HepG2 (cell line): Measurements from ENCODE around the gene AAGAB. TPM values are rescaled to one million over a fixed set of nuclear protein-coding genes. Genes with fewer than 3 reads are reported as not detected.

Source experiments
- ARID5B ChIP-seq: IDR thresholded peaks from 2 replicates; pipeline ENCODE4 v1.4.0; 2020; ENCODE audit warnings: mild to moderate bottlenecking, missing genetic modification reagents
- DPF2 ChIP-seq: sonication (generic); formaldehyde crosslinking; IDR thresholded peaks from 2 replicates; pipeline ENCODE4 v1.4.0; 2020; ENCODE audit warnings: mild to moderate bottlenecking, low read depth, missing genetic modification reagents, borderline replicate concordance
- FOXM1 ChIP-seq: sonication (generic); formaldehyde crosslinking; IDR thresholded peaks from 2 replicates; pipeline ENCODE4 v1.5.0; 2020; ENCODE audit warnings: missing genetic modification reagents
- GMEB1 ChIP-seq: sonication (generic); formaldehyde crosslinking; IDR thresholded peaks from 2 replicates; pipeline ENCODE4 v1.5.1; 2020; ENCODE audit warnings: missing genetic modification reagents, mild to moderate bottlenecking, borderline replicate concordance
- HNF4A ChIP-seq: sonication (generic); formaldehyde crosslinking; IDR thresholded peaks from 2 replicates; pipeline ENCODE4 v1.4.0; 2020; ENCODE audit warnings: missing genetic modification reagents
- HOXA3 ChIP-seq: sonication (generic); formaldehyde crosslinking; IDR thresholded peaks from 2 replicates; pipeline ENCODE4 v1.5.0; 2020; ENCODE audit warnings: missing genetic modification reagents
- JUND ChIP-seq: sonication (generic); formaldehyde crosslinking; IDR thresholded peaks from 2 replicates; pipeline ENCODE4 v1.8.0; 2022; ENCODE audit warnings: mild to moderate bottlenecking, missing genetic modification reagents
- MED1 ChIP-seq: sonication (generic); formaldehyde crosslinking; IDR thresholded peaks from 2 replicates; pipeline ENCODE4 v1.4.0; 2020; ENCODE audit warnings: missing genetic modification reagents
- MED13 ChIP-seq: sonication (generic); formaldehyde crosslinking; IDR thresholded peaks from 2 replicates; pipeline ENCODE4 v1.5.0; 2020; ENCODE audit warnings: missing genetic modification reagents
- POLR2A ChIP-seq, 2 experiments: IDR thresholded peaks; 2 replicates each; pipeline ENCODE4 v1.6.1; 2011; ENCODE audit warnings: low read depth in 2 of 2, low read length in 2 of 2, mild to moderate bottlenecking in 1 of 2, moderate library complexity in 1 of 2; ENCODE audit not compliant: insufficient read depth in 1 of 2
- SP5 ChIP-seq: IDR thresholded peaks from 2 replicates; pipeline ENCODE4 v1.6.1; 2016; ENCODE audit warnings: low read depth, borderline replicate concordance
- THAP11 ChIP-seq: IDR thresholded peaks from 2 replicates; pipeline ENCODE4 v1.6.1; 2016; ENCODE audit warnings: missing biosample characterization, missing genetic modification reagents
- ZNF484 ChIP-seq: sonication (generic); formaldehyde crosslinking; IDR thresholded peaks from 2 replicates; pipeline ENCODE4 v1.5.1; 2020; ENCODE audit warnings: mild to moderate bottlenecking, low read depth, missing genetic modification reagents, borderline replicate concordance
- ZNF547 ChIP-seq: sonication (generic); formaldehyde crosslinking; IDR thresholded peaks from 2 replicates; pipeline ENCODE4 v1.5.1; 2020; ENCODE audit warnings: mild to moderate bottlenecking, missing genetic modification reagents
- polyA plus RNA-seq, 8 experiments: library from polyadenylated mRNA; depleted of rRNA in 3 of 8; stranded (reverse) in 7 of 8; unstranded in 1 of 8; fragments of >200 nt; fragmentation: Illumina TruSeq in 4 of 8; extraction: Trizol in 4 of 8; gene quantifications; 2 replicates each; pipeline versions ENCODE4 v1.2.1 to v1.2.3, GENCODE V29; 2011 to 2016; ENCODE audit warnings: low read depth in 4 of 8, missing spikeins in 1 of 8, mixed read lengths in 1 of 8; ENCODE audit not compliant: insufficient read depth in 1 of 8
- total RNA-seq, 5 experiments: library from RNA; depleted of rRNA; stranded (reverse); fragments of >200 nt; fragmentation: Illumina TruSeq; extraction: Trizol; gene quantifications; 2 replicates each; pipeline ENCODE4 v1.2.3, GENCODE V29; 2016; ENCODE audit warnings: low read depth in 1 of 5
- TF ChIP-seq, protein P1 (sequence below): conservative IDR thresholded peaks from 2 replicates; pipeline ENCODE4 v1.6.1; 2018; ENCODE audit warnings: missing genetic modification reagents
- TF ChIP-seq, protein P2 (sequence below): sonication (generic); formaldehyde crosslinking; IDR thresholded peaks from 2 replicates; pipeline ENCODE4; 2020; ENCODE audit warnings: missing genetic modification reagents, mild to moderate bottlenecking, borderline replicate concordance

AAGAB gene
- total and polyA plus RNA-seq, 2 of the 13 experiments (the other 11 are each of a cell fraction or from before 2014, with no cell fraction given), result 8.0 to 34.9 TPM

- TF ChIP-seq, protein P1, sequence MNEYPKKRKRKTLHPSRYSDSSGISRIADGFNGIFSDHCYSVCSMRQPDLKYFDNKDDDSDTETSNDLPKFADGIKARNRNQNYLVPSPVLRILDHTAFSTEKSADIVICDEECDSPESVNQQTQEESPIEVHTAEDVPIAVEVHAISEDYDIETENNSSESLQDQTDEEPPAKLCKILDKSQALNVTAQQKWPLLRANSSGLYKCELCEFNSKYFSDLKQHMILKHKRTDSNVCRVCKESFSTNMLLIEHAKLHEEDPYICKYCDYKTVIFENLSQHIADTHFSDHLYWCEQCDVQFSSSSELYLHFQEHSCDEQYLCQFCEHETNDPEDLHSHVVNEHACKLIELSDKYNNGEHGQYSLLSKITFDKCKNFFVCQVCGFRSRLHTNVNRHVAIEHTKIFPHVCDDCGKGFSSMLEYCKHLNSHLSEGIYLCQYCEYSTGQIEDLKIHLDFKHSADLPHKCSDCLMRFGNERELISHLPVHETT (CRISPR knock-in tag), result 0 out of 2 replicates have a peak, but pooled peaks have one; percentile 42
- TF ChIP-seq SP5, result peak; percentile 93
- TF ChIP-seq MED1, result peak; percentile 45; the same call in 1 of the 2 replicates
- TF ChIP-seq HNF4A (CRISPR knock-in tag), result 0 out of 2 replicates have a peak, but pooled peaks have one; percentile 30
- TF ChIP-seq, protein P2, sequence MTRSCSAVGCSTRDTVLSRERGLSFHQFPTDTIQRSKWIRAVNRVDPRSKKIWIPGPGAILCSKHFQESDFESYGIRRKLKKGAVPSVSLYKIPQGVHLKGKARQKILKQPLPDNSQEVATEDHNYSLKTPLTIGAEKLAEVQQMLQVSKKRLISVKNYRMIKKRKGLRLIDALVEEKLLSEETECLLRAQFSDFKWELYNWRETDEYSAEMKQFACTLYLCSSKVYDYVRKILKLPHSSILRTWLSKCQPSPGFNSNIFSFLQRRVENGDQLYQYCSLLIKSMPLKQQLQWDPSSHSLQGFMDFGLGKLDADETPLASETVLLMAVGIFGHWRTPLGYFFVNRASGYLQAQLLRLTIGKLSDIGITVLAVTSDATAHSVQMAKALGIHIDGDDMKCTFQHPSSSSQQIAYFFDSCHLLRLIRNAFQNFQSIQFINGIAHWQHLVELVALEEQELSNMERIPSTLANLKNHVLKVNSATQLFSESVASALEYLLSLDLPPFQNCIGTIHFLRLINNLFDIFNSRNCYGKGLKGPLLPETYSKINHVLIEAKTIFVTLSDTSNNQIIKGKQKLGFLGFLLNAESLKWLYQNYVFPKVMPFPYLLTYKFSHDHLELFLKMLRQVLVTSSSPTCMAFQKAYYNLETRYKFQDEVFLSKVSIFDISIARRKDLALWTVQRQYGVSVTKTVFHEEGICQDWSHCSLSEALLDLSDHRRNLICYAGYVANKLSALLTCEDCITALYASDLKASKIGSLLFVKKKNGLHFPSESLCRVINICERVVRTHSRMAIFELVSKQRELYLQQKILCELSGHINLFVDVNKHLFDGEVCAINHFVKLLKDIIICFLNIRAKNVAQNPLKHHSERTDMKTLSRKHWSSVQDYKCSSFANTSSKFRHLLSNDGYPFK (CRISPR knock-in tag), result peak; percentile 90
- peak; percentile 88 for TF ChIP-seq THAP11 (CRISPR knock-in tag)
- no peak for TF ChIP-seq DPF2 (CRISPR knock-in tag)
- TF ChIP-seq ARID5B (CRISPR knock-in tag), result peak; percentile 67
- peak; percentile 85 for TF ChIP-seq GMEB1 (CRISPR knock-in tag)
- TF ChIP-seq JUND (CRISPR knock-in tag), result 0 out of 2 replicates have a peak, but pooled peaks have one; percentile 55
- no peak for TF ChIP-seq FOXM1 (CRISPR knock-in tag)
- TF ChIP-seq ZNF484 (CRISPR knock-in tag), result no peak
- TF ChIP-seq ZNF547, result peak; percentile 67; the same call in 1 of the 2 replicates
- TF ChIP-seq HOXA3, result peak; percentile 91
- peak; percentile 24; the same call in 1 of the 2 replicates for TF ChIP-seq MED13 (CRISPR knock-in tag)
- peak; percentile 74 to 86 for TF ChIP-seq POLR2A (IDR thresholded peaks at IDR 0.05; ENCODE audit: insufficient read depth in 1 of 2, low read depth in 2 of 2, low read length in 2 of 2)
Measured at GRCh38 chr15:67254238-67255175, at the start of gene AAGAB, which contains the start of gene IQCH (continued).
